Myocyte (in vitro differentiated cells): ENCODE results near the gene ASIC4. TPM values are rescaled to one million over a fixed set of nuclear protein-coding genes. Genes with fewer than 3 reads are reported as not detected.

Source experiments
- DNase-seq: peaks from one replicate; pipeline ENCODE4 v3.0.0-alpha.2; 2012; ENCODE audit warnings: low read depth
- total RNA-seq: library from RNA; depleted of rRNA; stranded (reverse); fragments of >200 nt; gene quantifications from 2 replicates; pipeline ENCODE4 v1.2.3, GENCODE V29; 2014

Gene ASIC4
- total RNA-seq, 1 donor from 2014 or later: 0.29 TPM

- DNase-seq: no peak
Measured at GRCh38 chr2:219496825-219497494, 17.3 kb upstream of the ASIC4 start.

GRCh38 chr2:219497495-219498279, 16.6 kb upstream of the ASIC4 start:
- DNase-seq: peak; percentile 86

- peak; percentile 99 for DNase-seq
Measured at GRCh38 chr2:219498280-219499057, 15.8 kb upstream of the ASIC4 start, which contains the start of gene GMPPA. TSS of gene GMPPA (plus strand) at chr2:219498891. CDS start at chr2:219499976, 1,085 bp downstream.

- DNase-seq: no peak
Measured at GRCh38 chr2:219499058-219499307, 15.3 kb upstream of the ASIC4 start.

- no peak for DNase-seq
Measured at GRCh38 chr2:219499555-219499954, 14.7 kb upstream of the ASIC4 start.

- peak; percentile 70 for DNase-seq
Measured at GRCh38 chr2:219500135-219500534, 14.1 kb upstream of the ASIC4 start.

- no peak for DNase-seq
Measured at GRCh38 chr2:219501849-219502248, 12.4 kb upstream of the ASIC4 start.

- no peak for DNase-seq
Measured at GRCh38 chr2:219502618-219503017, 11.7 kb upstream of the ASIC4 start.

- DNase-seq: no peak
Measured at GRCh38 chr2:219505585-219505984, 8.7 kb upstream of the ASIC4 start.

GRCh38 chr2:219506153-219506801, 8.0 kb upstream of the ASIC4 start:
- DNase-seq: no peak

- DNase-seq: no peak
Measured at GRCh38 chr2:219506802-219507526, 7.3 kb upstream of the ASIC4 start.

- no peak for DNase-seq
Measured at GRCh38 chr2:219507581-219508443, 6.5 kb upstream of the ASIC4 start.

- DNase-seq: no peak
Measured at GRCh38 chr2:219508444-219508734, 5.9 kb upstream of the ASIC4 start.

- DNase-seq: no peak
Measured at GRCh38 chr2:219508971-219509779, 5.1 kb upstream of the ASIC4 start.

GRCh38 chr2:219509780-219510511, 4.3 kb upstream of the ASIC4 start:
- DNase-seq: peak; percentile 63

GRCh38 chr2:219510512-219511135, 3.7 kb upstream of the ASIC4 start:
- no peak for DNase-seq

- no peak for DNase-seq
Measured at GRCh38 chr2:219511547-219512325, 2.5 kb upstream of the ASIC4 start.
